GM10266 (cell line): ENCODE results near the gene FBXL7.

Source experiments
- DNase-seq: peaks from one replicate; pipeline ENCODE4 v3.0.0; 2012; ENCODE audit errors: extremely low spot score
- TF ChIP-seq, protein P1 (sequence below): IDR thresholded peaks from 2 replicates; pipeline ENCODE4 v1.5.1; 2012; ENCODE audit warnings: mild to moderate bottlenecking, low read depth; ENCODE audit not compliant: control insufficient read depth, insufficient read depth; ENCODE audit errors: missing control alignments

The FBXL7 gene

DNA sequence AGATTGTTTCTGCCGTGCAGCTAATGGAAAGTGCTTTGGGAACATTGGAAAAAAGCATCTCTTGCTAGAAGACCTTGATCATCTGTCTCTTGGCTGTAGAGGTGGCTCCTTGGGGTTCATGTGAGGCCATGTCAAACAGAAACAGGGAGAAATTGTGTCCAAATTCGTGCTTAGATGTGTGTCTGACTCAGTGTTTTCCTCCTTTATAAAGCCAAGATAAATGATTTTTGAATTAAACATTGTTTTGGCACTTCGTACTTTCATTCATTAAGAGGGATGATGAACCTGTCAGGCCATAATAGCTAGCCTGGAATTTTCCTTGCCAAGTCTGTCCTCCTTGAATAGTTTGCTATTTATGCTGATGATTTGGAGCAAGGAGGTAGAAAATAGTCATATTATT lies 143.8 kb downstream of the FBXL7 start:
- DNase-seq: no peak
- TF ChIP-seq, protein P1, sequence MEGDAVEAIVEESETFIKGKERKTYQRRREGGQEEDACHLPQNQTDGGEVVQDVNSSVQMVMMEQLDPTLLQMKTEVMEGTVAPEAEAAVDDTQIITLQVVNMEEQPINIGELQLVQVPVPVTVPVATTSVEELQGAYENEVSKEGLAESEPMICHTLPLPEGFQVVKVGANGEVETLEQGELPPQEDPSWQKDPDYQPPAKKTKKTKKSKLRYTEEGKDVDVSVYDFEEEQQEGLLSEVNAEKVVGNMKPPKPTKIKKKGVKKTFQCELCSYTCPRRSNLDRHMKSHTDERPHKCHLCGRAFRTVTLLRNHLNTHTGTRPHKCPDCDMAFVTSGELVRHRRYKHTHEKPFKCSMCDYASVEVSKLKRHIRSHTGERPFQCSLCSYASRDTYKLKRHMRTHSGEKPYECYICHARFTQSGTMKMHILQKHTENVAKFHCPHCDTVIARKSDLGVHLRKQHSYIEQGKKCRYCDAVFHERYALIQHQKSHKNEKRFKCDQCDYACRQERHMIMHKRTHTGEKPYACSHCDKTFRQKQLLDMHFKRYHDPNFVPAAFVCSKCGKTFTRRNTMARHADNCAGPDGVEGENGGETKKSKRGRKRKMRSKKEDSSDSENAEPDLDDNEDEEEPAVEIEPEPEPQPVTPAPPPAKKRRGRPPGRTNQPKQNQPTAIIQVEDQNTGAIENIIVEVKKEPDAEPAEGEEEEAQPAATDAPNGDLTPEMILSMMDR: no peak

DNA sequence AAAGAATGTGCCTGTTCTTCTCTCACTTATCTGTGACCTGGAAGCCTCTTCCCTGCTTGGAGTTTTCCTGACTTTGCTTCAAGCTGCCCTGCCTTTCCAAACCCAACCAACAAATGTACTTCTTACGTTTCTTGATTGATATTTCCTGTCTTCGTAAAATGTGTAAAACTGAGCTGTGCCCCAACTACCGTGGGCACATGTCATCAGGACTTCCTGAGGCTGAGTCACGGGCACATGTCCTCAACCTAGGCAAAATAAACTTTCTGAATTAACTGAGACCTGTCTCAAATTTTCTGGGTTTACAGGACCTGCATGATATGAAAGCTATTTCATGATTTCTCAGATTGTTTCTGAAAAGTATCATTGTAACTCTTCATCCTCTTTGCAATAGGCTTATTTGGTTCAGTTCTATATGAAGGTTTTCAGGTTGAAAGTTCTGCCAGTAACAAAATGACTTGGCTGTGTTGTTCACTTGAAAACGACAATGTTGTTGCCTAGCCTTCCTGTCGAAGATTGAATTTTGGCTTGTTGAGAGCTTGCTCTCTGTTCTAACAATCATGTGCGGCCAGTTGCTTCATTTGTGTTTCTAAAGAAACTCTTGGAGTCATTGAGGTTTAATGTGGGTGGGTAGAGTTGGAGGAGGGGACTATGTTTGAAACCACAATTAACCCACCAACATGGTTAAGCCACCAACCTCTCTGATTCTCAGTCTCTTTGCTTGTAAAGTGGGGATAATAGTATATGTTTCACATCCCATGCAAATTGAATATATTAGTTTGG lies 145.6 kb downstream of the FBXL7 start:
- no peak for DNase-seq
- TF ChIP-seq, protein P1: no peak

DNA sequence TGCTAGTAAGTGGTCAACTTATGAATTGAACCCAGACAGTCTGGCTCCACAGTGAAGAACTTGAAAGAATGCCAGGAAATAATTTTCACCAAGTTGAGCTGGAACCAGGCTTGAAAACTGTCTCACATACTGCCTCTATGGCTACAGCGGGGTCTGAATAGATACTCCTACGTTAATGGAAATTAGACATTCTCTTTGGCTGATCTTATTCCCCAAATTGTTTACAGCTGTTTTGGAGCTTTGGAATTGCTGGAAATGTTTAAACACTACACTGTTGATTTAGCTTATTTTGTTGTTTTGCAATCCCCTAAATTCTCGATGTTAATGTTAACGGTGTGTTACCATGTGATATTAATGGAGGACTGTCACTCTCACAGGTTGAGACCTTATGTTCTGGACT lies 146.4 kb downstream of the FBXL7 start:
- no peak for DNase-seq
- TF ChIP-seq, protein P1: no peak

DNA sequence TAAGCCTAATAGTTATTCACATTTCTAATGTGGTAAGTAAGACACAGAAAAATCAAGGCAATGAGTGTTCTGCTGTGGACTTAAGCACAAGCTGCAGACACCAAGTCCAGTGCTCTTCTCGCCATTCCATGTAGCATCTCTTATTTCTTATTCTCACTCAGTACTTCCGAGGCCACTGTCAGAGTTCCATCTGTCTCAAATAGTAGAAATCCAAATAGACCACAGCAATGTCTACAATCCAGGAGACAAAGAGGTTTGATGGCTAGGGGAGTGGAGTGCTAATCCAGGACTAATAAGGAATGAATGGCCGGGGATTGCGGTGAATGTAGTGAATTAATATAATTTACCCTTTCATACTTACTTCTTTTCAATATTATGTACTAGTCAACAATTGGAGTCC lies 147.3 kb downstream of the FBXL7 start:
- no peak for DNase-seq
- TF ChIP-seq, protein P1: no peak

DNA sequence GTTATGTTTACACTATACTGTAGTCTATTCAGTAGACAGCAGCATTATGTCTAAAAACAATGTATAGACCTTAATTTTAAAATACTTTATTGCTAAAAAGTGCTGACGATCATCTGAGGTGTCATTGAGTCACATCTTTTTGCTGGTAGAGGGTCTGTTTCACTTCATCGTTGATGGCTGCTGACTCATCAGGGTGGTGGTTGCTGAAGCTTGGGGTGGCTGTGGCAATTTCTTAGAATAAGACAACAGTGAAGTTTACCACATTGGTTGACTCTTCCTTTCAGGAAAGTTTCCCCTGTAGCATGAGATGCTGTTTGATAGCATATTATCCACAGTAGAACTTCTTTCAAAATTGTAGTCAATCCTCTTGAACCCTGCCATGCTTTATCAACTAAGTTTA lies 150.3 kb downstream of the FBXL7 start:
- no peak for DNase-seq
- TF ChIP-seq, protein P1: no peak

DNA sequence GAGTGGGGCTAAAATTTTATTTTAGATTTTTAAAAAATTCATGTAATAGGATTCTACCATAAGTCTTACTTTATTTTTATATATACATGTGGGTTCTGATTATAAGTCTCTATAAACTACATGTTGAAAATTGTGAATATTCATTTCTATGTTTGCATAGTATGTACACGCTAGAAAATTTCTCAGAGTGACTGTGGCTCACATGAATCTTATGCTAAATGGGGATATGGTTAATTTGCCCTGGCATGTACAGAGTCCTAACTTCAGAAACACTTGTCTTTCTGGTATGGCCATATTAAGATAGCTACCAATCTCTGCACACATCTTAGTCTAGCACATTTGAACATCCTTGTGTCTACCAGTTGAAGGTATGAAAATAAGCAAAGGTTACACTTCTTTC lies 154.8 kb downstream of the FBXL7 start:
- DNase-seq: no peak
- TF ChIP-seq, protein P1: no peak

DNA sequence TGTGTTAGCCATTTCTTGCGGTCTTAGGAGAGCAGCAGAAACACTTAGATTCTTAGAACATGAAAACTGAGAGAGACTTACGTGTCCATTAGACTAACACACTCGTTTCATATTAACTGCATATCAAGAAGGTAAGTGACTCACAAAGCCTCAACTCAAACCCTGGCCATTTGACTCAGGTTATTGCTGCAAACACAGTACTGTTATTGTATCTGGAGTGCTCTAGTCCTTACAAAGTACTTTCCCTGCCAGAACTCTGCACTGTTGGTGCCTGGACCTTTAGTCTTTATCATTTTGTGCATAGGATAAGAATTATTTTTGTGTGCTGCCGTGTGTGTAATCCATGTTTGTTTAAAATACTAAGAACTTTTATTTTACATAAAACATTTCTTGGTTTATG lies 155.7 kb downstream of the FBXL7 start:
- TF ChIP-seq, protein P1: no peak
- DNase-seq: no peak
